Endothelial cell (in vitro differentiated cells): ENCODE measurements around the gene HCN2. TPM values are rescaled to one million over a fixed set of nuclear protein-coding genes. Genes with fewer than 3 reads are reported as not detected.
A peak's percentile ranks its signal among the peaks of the same experiment; 100 is the strongest.
"Not testable (repeated sequence)": the region's sequence is repeated elsewhere in the genome, so short reads cannot be mapped to it uniquely, and the experiment has no call there.

Source experiments
- DNase-seq: peaks from one replicate; pipeline ENCODE4 v3.0.0; 2021; ENCODE audit warnings: low spot score
- H3K27ac Mint-ChIP-seq: one replicate; pipeline ENCODE4 v1.8.0; 2021; ENCODE audit warnings: mixed read lengths, inconsistent platforms; ENCODE audit not compliant: unreplicated experiment
- H3K27me3 Mint-ChIP-seq: one replicate; pipeline ENCODE4 v1.8.0; 2021; ENCODE audit warnings: mild to moderate bottlenecking, moderate library complexity, mixed read lengths, inconsistent platforms; ENCODE audit not compliant: unreplicated experiment
- H3K36me3 Mint-ChIP-seq: one replicate; pipeline ENCODE4 v1.8.0; 2021; ENCODE audit warnings: mild to moderate bottlenecking, low read depth, mixed read lengths, inconsistent platforms; ENCODE audit not compliant: unreplicated experiment
- H3K4me1 Mint-ChIP-seq: one replicate; pipeline ENCODE4 v1.8.0; 2021; ENCODE audit warnings: mild to moderate bottlenecking, mixed read lengths, inconsistent platforms; ENCODE audit not compliant: unreplicated experiment
- H3K4me3 Mint-ChIP-seq: one replicate; pipeline ENCODE4 v1.8.0; 2021; ENCODE audit warnings: mild to moderate bottlenecking, mixed read lengths, inconsistent platforms; ENCODE audit not compliant: unreplicated experiment
- H3K9me3 Mint-ChIP-seq: one replicate; pipeline ENCODE4 v1.8.0; 2021; ENCODE audit warnings: mixed read lengths, inconsistent platforms; ENCODE audit not compliant: unreplicated experiment
- total RNA-seq: library from RNA; stranded (reverse); fragmentation: NEBNext Ultra II Directional; extraction: Animal tissue kit (Norgen Biotek cat#: 25700); gene quantifications from one replicate; pipeline ENCODE4 v1.2.1, GENCODE V29; 2021; ENCODE audit not compliant: unreplicated experiment
- TF ChIP-seq, protein P1 (sequence below): fragments of 200-600 bp; sonication (generic); IDR thresholded peaks from one replicate; pipeline ENCODE4 v1.5.0; 2021; ENCODE audit warnings: antibody characterized with exemption; ENCODE audit not compliant: unreplicated experiment

The HCN2 gene
- total RNA-seq, 1 donor from 2014 or later = 0.28 TPM

DNA sequence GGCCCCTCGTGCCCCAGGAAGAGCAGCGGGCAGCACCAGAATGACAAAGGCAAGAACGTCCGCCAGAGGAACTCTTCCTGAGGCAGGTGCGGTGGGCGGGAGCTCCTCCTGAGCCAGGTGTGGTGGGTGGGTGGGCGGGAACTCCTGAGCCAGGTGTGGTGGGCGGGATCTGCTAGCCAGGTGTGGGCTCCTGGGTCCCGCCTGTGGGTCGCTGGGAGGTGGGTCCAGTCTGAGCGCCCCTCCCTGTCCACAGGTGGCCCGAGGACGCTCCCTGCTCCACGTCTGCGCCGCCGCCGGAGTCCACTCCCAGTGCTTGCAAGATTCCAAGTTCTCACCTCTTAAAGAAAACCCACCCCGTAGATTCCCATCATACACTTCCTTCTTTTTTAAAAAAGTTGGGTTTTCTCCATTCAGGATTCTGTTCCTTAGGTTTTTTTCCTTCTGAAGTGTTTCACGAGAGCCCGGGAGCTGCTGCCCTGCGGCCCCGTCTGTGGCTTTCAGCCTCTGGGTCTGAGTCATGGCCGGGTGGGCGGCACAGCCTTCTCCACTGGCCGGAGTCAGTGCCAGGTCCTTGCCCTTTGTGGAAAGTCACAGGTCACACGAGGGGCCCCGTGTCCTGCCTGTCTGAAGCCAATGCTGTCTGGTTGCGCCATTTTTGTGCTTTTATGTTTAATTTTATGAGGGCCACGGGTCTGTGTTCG lies 7.0 kb upstream of the HCN2 start:
- no peaks in the 10 kb centered on the region for H3K4me1 Mint-ChIP-seq
- H3K27me3 Mint-ChIP-seq = peaks cover 8% of the 10 kb centered on the region
- no peak overlapping the region for H3K4me3 Mint-ChIP-seq
- TF ChIP-seq, protein P1, sequence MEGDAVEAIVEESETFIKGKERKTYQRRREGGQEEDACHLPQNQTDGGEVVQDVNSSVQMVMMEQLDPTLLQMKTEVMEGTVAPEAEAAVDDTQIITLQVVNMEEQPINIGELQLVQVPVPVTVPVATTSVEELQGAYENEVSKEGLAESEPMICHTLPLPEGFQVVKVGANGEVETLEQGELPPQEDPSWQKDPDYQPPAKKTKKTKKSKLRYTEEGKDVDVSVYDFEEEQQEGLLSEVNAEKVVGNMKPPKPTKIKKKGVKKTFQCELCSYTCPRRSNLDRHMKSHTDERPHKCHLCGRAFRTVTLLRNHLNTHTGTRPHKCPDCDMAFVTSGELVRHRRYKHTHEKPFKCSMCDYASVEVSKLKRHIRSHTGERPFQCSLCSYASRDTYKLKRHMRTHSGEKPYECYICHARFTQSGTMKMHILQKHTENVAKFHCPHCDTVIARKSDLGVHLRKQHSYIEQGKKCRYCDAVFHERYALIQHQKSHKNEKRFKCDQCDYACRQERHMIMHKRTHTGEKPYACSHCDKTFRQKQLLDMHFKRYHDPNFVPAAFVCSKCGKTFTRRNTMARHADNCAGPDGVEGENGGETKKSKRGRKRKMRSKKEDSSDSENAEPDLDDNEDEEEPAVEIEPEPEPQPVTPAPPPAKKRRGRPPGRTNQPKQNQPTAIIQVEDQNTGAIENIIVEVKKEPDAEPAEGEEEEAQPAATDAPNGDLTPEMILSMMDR = no peak
- no peak overlapping the region for H3K27ac Mint-ChIP-seq
- DNase-seq = no peak
- no peaks in the 10 kb centered on the region for H3K9me3 Mint-ChIP-seq
- H3K36me3 Mint-ChIP-seq = no peaks in the 10 kb centered on the region

DNA sequence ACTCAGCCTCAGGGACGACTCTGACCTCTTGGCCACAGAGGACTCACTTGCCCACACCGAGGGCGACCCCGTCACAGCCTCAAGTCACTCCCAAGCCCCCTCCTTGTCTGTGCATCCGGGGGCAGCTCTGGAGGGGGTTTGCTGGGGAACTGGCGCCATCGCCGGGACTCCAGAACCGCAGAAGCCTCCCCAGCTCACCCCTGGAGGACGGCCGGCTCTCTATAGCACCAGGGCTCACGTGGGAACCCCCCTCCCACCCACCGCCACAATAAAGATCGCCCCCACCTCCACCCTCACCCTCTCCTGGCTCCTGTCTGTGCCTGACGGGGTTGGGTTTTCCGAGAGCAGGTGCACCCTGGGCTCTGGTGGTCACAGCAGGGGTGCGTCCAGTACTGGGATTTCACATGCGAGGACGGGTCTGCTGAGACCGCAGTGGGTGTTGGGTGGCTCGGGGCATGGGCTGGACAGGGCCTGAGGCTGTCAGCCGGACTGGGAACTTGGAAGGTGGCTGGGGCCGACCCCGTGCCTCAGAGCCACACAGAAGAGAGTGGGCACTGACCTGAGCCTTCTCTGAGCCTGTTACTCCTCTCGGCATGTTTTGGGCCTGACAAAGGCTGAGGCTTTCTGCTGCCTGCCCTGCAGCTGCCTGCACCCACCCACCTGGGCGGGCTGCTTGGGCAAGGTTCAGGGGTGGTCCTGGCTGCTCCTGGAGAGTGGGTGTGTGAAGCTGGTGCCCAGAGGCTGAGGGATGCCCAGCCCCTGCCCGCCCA lies 6.3 kb upstream of the HCN2 start:
- H3K4me1 Mint-ChIP-seq = no peaks in the 10 kb centered on the region
- H3K36me3 Mint-ChIP-seq = no peaks in the 10 kb centered on the region
- no peak overlapping the region for H3K4me3 Mint-ChIP-seq
- no peak for DNase-seq
- no peaks in the 10 kb centered on the region for H3K9me3 Mint-ChIP-seq
- H3K27ac Mint-ChIP-seq = no peak overlapping the region
- peaks cover 8% of the 10 kb centered on the region for H3K27me3 Mint-ChIP-seq
- TF ChIP-seq, protein P1 = no peak

DNA sequence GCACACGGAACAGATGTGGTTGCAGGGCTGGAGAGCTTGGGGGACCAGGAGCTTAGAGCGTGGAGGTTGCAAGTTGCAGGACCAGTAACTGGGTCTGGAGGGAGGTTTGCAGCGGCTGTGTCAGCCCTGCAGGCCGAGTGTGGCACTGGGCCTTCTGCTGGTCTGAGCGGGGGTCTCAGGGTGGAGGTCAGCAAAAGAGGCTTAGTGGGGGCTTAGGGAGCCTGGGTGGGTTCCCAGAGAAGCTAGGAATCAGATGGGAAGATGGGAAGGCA lies 5.8 kb upstream of the HCN2 start:
- Mint-ChIP-seq H3K9me3 (no peaks in the 10 kb centered on the region), H3K4me1 (no peaks in the 10 kb centered on the region), H3K27me3 (peaks cover 10% of the 10 kb centered on the region), H3K4me3 (no peak overlapping the region), H3K36me3 (no peaks in the 10 kb centered on the region), H3K27ac (no peak overlapping the region)
- TF ChIP-seq, protein P1 = no peak
- DNase-seq = no peak

DNA sequence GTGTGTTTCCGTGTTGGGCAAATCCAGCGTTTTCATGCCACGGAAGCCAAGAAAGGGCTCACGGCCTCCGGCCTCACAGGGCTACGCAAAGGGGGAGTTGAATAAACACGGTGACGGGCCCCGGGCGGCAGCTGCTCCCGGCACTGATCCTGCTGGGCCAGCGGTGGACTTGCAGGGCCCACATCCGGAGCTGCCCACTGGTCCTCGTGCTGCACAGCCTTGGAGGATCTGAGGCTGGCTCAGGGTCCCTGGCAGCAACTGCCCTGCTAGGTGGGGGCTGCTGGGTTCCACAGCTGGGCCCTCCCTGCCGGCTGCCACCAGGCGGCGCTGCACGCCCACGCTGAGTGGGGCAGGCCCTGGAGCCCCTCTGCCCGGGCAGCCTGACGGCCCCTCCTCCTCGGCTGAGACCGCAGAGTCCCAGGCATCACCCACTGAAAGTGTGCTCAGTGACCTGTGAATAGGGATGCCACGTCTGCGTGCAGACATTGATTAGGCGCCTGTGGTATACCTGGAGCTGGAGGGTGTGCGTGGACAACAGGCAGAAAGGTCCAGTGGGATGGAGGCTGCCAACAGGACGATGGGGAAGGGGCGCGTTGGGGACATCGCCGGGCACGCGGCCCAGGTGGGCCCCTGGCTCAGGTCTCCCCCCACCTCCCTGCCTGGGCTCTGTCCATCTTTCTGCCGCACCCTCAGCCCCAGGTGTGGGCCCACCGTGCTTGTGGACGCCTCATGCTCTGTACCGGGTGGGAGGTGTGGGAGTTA lies 5.3 kb upstream of the HCN2 start:
- peaks cover 10% of the 10 kb centered on the region for H3K27me3 Mint-ChIP-seq
- no peak overlapping the region for H3K4me3 Mint-ChIP-seq
- H3K4me1 Mint-ChIP-seq = no peaks in the 10 kb centered on the region
- H3K9me3 Mint-ChIP-seq = no peaks in the 10 kb centered on the region
- peak; percentile 85 for DNase-seq
- H3K27ac Mint-ChIP-seq = no peak overlapping the region
- no peaks in the 10 kb centered on the region for H3K36me3 Mint-ChIP-seq
- TF ChIP-seq, protein P1 = peak; percentile 90

DNA sequence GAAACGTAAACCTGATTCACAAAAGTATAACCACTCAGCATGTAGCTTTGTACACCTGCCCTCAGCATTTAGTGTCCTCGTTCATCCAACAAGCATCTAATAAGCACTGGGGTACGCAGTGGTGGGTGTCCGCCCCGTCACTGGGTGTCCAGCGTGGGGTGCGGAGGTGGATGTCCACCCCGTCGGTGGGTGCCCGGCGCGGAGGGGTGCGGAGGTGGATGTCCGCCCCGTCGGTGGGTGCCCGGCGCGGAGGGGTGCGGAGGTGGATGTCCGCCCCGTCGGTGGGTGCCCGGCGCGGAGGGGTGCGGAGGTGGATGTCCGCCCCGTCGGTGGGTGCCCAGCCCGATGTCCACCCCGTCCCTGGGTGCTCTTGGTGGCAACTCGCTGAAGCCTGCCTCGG lies 4.5 kb upstream of the HCN2 start:
- H3K4me3 Mint-ChIP-seq, H3K27ac Mint-ChIP-seq, H3K4me1 Mint-ChIP-seq, H3K9me3 Mint-ChIP-seq, DNase-seq, H3K36me3 Mint-ChIP-seq: not testable (repeated sequence)
- H3K27me3 Mint-ChIP-seq = peaks cover 10% of the 10 kb centered on the region
